SJCRH30 (cell line): ENCODE results near the gene MAP4. TPM values are rescaled to one million over a fixed set of nuclear protein-coding genes. Genes with fewer than 3 reads are reported as not detected.

Experiments used
- DNase-seq, 2 experiments: peaks; one replicate each; pipeline ENCODE4 v3.0.0-alpha.2; 2015 to 2020
- H3K27ac ChIP-seq: fragments of 250-450 bp; sonication (Bioruptor Pico); 2 replicates; pipeline ENCODE4 v1.5.1; 2020; ENCODE audit warnings: mild to moderate bottlenecking, moderate library complexity
- H3K27me3 ChIP-seq: fragments of 250-450 bp; sonication (Bioruptor Pico); 2 replicates; pipeline ENCODE4 v1.5.1; 2020; ENCODE audit warnings: mild to moderate bottlenecking, moderate library complexity
- H3K36me3 ChIP-seq: fragments of 250-450 bp; sonication (Bioruptor Pico); 2 replicates; pipeline ENCODE4 v1.5.1; 2020; ENCODE audit warnings: mild to moderate bottlenecking, moderate library complexity
- H3K4me1 ChIP-seq: fragments of 250-450 bp; sonication (Bioruptor Pico); 2 replicates; pipeline ENCODE4 v1.5.1; 2020; ENCODE audit warnings: mild to moderate bottlenecking, moderate library complexity
- H3K4me3 ChIP-seq: fragments of 250-450 bp; sonication (Bioruptor Pico); 2 replicates; pipeline ENCODE4 v1.5.1; 2020; ENCODE audit warnings: mild to moderate bottlenecking, moderate library complexity
- H3K9me3 ChIP-seq: fragments of 250-450 bp; sonication (Bioruptor Pico); replicated peaks from 2 replicates; pipeline ENCODE4 v1.5.1; 2020; ENCODE audit warnings: mild to moderate bottlenecking, moderate library complexity
- total RNA-seq: library from RNA; depleted of rRNA; stranded (reverse); fragments of >200 nt; shearing (Covaris generic); gene quantifications from 2 replicates; pipeline ENCODE4 v1.2.3, GENCODE V29; 2014

Gene MAP4
- total RNA-seq, 1 experiment from 2014 or later, result 65.4 TPM

DNA sequence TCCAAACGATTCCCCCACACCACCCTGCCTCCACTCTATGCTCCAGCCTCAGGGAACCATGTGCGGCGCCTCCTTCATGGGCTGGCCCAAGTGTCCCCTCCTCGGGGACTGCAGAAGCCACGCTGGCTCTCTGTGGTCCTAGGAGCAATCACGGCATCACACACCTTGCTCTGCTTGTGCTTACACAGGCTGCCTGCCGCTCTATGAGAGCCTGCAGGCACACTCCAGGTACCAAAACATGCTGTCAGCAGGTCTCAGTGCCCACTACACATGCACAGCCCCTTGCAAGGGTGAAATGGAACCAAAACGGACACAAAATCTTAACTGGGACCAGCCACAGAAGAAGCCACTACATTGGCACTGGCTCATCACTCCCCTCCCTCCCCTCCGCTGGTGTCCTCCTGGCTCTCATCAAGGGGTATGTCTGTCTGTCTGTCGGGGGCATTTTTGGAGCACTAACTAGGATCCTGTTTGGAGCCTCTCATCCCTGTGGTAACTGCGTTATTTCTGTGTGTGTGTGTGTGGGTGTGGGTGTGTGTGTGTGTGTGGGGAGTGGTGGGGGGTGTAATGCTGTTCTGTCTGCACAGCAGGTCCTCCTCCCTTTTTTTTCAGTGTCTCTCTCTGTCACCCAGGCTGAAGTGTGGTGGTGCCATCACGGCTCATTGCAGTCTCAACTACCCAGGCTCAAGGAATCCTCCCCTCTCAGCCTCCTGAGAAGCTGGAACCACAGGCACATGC lies 152.7 kb downstream of the MAP4 start:
- DNase-seq, result no peak
- H3K4me3 ChIP-seq, result no peak overlapping the region
- no peaks in the 10 kb centered on the region for H3K9me3 ChIP-seq
- no peaks in the 10 kb centered on the region for H3K27me3 ChIP-seq
- H3K4me1 ChIP-seq, result no peaks in the 10 kb centered on the region
- H3K36me3 ChIP-seq, result peaks cover 15% of the 10 kb centered on the region
- no peak overlapping the region for H3K27ac ChIP-seq

DNA sequence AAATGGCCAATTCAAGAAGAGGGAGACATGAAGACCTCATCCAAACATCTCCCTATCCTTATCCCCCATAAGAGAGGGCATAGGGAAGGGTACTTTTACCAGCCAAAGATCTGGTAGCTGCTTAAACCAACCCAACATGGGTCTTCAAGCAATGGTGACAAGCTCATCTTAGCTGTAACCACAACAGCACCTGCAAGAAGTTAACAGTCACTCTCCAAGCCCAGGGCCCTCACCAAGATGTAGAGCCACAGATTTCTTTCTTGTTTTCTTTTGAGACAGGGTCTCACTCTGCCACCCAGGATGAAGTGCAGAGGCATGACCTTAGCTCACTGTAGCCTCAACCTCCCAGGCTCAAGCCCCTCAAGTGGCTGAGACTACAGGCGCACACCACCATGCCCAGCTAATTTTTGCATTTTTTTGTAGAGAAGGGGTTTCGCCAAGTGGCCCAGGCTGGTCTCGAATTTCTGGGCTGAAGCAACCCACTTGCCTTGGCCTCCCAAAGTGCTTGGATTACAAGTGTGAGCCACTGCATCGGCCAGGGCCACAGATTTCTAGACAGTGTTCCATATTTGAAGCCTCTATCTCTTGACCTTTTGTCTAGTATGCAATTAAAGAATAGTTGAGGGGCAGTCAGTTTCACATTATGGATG lies 156.1 kb downstream of the MAP4 start:
- no peak for DNase-seq
- Histone ChIP-seq H3K9me3 (no peaks in the 10 kb centered on the region), H3K36me3 (peaks cover 11% of the 10 kb centered on the region), H3K27me3 (no peaks in the 10 kb centered on the region), H3K4me1 (peaks cover 10% of the 10 kb centered on the region), H3K4me3 (no peak overlapping the region), H3K27ac (no peak overlapping the region)

DNA sequence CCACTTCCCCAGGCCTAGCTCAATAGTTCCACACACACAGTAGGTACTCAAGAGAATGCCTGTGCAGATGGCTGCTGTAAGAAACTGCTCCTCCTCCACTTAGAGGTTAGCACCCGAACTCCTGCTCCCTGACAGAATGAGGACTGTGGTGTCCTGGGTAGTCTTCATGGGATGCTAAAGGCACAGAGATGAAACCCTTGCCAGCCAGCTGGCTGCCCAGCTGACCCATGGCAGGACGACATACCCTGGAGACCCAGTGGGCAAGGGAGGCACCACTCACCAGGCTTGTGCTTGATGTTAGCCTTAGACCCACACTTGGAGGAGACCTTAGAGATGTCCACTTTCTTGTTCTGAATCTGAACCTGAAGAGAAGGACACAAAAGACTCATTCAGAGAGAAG lies 159.1 kb downstream of the MAP4 start:
- no peak for DNase-seq
- Histone ChIP-seq H3K27me3 (no peaks in the 10 kb centered on the region), H3K4me1 (peaks cover 10% of the 10 kb centered on the region), H3K36me3 (peaks cover 12% of the 10 kb centered on the region), H3K27ac (no peak overlapping the region), H3K4me3 (no peak overlapping the region), H3K9me3 (no peaks in the 10 kb centered on the region)

DNA sequence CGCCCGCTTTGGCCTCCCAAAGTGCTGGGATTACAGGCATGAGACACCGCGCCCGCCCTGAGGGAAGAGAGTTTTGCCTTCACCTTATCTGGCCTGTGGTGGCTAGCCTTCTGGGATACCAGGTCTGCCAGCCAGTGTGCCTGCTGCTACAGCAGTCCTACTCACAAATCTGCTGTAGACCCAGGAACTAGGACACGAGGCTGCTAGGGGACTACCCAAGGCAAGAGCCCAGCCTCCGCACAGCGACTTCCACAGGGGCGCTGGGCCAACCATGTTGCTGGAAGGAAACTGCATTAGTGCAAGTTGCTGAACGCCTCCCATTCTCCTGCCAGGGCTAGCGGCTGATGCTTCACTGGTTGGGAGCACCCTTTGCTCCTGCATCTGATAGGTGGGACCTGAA lies 159.5 kb downstream of the MAP4 start:
- H3K27me3 ChIP-seq, result no peaks in the 10 kb centered on the region
- no peak for DNase-seq
- peaks cover 16% of the 10 kb centered on the region for H3K36me3 ChIP-seq
- no peak overlapping the region for H3K27ac ChIP-seq
- no peak overlapping the region for H3K4me3 ChIP-seq
- H3K4me1 ChIP-seq, result peaks cover 10% of the 10 kb centered on the region
- H3K9me3 ChIP-seq, result no peaks in the 10 kb centered on the region

DNA sequence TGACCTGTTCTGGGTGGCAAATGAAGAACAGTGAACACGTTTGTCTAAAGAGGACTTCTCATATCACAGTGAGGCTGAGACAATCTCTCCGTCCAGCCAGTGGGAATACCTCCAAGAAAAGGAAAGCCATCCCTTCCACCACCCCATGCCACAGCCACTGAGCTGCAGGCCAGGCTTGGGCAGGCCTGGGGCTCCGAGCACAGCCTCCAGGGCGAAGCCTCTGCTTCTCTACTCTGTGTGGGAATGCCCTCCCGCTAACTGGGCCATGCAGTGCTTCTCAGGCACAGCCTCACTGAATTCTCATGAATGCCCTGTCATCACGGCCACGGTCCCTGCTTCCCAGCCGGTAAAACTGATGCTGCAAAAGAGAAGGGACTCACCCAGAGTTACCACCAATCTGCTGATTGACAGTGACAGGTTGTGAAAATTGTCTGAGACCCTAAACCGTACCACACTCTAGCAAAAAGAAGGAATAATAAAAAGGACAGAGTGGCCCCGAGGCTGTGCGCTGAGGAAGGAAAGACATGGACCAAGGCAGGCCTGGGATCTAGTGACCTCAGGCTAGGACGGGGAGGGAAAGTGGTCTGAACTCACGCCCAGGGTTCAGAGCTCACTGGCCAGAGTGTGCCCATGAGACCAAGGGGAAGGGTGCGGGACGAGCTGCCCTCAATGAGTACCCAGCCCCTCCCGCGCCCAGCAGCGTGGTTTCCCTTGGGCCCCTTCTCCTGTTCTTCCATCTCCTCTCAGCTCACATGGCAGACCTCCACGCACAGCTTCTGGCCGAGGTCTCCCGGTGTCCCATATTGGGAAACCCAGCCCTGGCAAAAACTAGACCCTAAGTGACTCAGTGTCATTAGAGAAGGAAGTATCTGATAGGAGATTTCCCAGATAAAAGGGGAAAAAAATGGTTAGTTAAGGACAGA lies 160.5 kb downstream of the MAP4 start:
- H3K27me3 ChIP-seq, result no peaks in the 10 kb centered on the region
- peaks cover 25% of the 10 kb centered on the region for H3K36me3 ChIP-seq
- DNase-seq, result peak; percentile 70 to 88

DNA sequence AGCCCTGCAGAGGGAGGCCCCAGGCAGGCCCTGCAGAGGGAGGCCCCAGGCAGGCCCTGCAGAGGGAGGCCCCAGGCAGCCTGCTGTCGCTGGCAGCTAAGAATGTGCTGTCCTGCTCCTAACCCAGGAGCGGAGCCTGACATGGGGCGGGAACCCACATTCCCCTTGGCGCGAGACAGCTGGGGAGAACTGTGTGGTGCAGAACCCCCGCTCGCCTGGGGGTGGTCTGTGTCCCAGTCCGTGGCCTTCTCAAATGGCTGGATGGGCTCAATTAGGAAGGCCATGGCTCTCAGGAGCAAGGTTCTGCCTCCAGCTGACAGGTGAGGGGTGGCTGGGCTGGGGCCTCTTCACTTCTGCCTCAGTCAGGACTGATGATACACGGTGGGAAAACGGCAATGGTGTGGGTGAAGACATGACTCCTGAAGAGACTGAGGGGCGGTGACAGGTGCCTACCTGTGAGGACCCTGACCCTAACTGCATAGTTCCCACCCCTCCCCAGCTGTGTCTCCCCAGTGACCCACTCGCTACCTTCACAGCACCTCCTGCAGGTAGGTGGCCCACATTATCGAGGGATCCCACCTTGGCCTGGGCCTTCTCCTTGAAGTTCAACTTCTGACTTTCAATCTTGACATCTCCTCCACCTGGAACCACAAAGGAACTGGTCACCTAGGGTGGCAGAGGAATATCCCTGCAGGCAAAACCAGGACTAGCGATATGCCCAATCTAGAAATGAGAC lies 161.3 kb downstream of the MAP4 start:
- no peak for DNase-seq
- Histone ChIP-seq H3K4me3 (no peak overlapping the region), H3K36me3 (peaks cover 20% of the 10 kb centered on the region)

More for the DNA sequence above, 160.5 kb downstream of the MAP4 start:
- Histone ChIP-seq H3K27ac (peak overlapping the region; percentile 32), H3K4me1 (peaks cover 10% of the 10 kb centered on the region), H3K9me3 (no peaks in the 10 kb centered on the region), H3K4me3 (no peak overlapping the region)

DNA sequence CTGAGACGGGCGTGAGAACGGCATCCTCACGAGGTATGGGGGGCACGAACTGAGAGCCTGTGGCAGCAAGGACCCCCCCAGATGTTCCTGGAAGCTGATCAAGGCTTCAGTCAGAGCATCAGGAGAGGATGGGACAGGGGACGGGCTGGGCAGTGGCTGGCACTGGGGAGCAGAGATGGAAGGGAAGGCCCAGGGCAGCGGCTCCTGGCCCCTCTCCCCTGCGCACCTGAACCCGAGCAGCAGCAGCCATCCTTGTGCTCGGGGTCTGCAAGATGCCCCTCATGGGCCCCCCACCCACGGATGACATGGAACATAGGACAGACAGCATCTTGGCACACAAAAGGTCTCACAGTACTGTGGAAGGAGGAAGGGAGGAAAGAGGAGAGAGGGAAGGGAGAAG lies 161.9 kb downstream of the MAP4 start:
- Histone ChIP-seq H3K4me3 (no peak overlapping the region), H3K4me1 (peaks cover 10% of the 10 kb centered on the region), H3K27ac (no peak overlapping the region), H3K36me3 (peaks cover 26% of the 10 kb centered on the region), H3K9me3 (no peaks in the 10 kb centered on the region), H3K27me3 (no peaks in the 10 kb centered on the region)
- DNase-seq, result no peak

More for the DNA sequence above, 161.3 kb downstream of the MAP4 start:
- Histone ChIP-seq H3K27ac (no peak overlapping the region), H3K9me3 (no peaks in the 10 kb centered on the region), H3K27me3 (no peaks in the 10 kb centered on the region), H3K4me1 (peaks cover 10% of the 10 kb centered on the region)

DNA sequence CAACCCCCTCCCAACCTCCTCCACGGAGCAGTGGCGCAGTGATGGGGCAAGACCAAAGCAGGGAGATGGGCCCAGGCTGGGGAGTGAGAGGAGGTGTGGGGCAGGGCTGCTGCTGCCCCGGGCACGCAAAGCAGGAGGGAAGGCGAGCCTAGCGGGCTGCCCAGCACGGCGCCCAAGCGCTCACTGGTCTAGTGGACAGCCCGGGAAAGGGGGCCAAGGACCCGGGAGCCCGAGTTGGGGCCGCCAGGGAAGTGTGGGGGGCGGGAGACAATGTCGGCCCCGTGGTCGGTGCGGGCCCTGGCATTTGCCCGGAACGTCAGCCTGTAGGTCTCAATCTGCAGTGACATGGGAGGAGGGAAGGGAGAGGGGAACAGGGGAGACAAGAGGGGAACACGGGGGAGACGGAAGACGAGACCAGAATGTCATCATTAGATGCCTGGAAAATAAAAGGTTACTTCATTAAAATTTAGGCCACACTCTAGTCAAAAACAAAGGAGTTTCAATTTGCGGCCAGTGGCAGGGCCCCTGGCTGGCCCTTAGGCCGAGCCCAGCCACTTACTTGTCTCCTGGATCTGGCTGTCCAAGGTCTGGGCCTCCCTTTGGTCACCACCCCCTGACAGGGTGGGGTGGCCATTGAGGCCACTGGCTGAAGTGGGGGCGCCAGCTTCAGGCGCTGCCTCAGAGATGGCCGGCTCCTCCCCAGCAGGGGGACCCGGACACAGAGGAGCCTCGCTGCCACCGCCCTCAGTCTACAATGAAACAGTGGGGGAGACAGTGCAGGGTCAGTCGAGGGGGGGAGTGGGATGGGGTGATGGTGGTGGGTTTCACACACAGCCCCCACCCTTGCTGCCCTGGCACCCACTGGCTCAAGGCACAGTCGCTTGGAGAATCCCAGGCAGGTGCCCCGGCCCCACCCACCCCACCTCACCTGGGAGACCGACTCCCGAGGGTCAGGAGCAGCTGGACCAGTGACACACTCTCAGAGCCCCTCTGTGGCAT lies 163.3 kb downstream of the MAP4 start:
- Histone ChIP-seq H3K27ac (no peak overlapping the region), H3K36me3 (peaks cover 40% of the 10 kb centered on the region)

DNA sequence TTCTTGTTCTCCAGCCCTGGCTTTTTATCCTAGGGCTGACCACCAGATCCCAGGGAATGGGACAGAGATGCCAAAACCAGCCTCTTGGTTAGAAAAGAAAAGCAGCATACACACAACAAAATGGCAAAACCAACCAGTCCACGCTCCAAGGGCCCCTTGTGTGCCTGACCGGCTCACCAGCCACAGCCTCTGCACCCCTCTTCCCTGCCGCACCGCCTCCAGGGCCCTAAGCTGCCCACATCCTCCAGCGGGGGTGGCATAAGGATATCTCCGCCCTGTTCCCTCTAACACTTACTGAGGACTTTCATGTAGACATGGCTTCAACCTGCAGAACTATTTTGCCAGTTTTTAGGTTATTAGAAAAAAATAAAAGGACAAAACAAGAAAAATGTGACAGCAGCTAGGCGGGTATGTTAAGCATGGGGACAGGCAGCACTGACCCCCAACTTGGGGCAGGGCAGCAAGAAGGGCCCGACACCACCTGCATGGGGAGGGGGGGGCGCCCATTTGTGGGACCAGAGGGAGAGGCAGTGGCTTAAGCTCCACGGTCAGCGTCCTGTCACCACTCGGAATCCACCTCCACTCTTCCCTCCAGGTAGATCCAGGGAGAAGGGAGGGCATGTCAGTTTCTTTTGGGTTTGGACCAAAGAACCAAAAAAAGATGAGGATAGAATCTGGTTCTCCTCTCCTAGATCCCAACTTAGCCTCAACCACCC lies 164.2 kb downstream of the MAP4 start:
- H3K4me3 ChIP-seq, result no peak overlapping the region
- H3K27ac ChIP-seq, result no peak overlapping the region
- no peaks in the 10 kb centered on the region for H3K27me3 ChIP-seq
- peaks cover 10% of the 10 kb centered on the region for H3K4me1 ChIP-seq
- H3K9me3 ChIP-seq, result no peaks in the 10 kb centered on the region
- peaks cover 44% of the 10 kb centered on the region for H3K36me3 ChIP-seq
- DNase-seq, result no peak

More for the DNA sequence above, 163.3 kb downstream of the MAP4 start:
- Histone ChIP-seq H3K9me3 (no peaks in the 10 kb centered on the region), H3K4me1 (peaks cover 10% of the 10 kb centered on the region), H3K27me3 (no peaks in the 10 kb centered on the region), H3K4me3 (no peak overlapping the region)
- no peak for DNase-seq

DNA sequence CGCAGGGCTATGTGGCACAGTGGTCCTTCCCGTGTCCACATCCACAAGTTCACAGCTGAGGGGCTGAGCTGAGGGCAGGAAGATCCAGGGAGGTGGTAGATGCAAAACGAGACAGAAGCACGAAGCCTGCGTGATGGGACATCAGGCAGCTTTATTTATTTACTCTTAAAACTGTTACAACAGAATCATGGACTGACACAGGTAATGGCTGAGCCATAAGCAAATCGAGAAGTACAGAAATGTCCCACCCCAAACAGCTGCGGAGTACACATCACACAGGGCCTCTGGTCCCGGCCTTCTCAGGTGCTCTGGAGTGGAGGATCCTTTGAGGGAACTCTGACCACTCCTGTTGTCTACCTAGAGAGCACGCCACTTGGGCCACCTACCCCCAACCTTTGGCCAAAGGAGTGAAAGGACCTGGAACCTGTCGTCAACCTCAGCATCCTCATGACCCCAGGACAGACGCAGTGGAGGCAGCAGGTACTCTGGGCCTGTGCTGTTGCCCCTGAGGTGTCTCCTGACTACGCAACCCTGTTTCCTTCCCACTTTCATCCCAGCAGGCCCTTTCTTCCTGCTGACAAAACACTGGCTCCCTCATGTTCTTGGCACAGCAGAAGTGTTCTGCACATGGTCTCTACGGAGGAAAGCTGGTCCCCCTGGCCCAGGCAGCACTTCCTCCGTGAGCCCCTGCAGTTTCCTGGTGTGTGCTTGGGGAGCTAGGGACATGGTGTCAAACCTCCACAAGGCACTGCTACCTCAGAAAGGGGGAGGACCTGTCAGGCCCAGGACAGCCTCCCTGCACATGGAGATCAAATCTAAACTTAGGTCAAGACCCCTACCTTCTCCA lies 165.4 kb downstream of the MAP4 start:
- no peak overlapping the region for H3K4me3 ChIP-seq
- H3K9me3 ChIP-seq, result no peaks in the 10 kb centered on the region
- H3K36me3 ChIP-seq, result peaks cover 55% of the 10 kb centered on the region

DNA sequence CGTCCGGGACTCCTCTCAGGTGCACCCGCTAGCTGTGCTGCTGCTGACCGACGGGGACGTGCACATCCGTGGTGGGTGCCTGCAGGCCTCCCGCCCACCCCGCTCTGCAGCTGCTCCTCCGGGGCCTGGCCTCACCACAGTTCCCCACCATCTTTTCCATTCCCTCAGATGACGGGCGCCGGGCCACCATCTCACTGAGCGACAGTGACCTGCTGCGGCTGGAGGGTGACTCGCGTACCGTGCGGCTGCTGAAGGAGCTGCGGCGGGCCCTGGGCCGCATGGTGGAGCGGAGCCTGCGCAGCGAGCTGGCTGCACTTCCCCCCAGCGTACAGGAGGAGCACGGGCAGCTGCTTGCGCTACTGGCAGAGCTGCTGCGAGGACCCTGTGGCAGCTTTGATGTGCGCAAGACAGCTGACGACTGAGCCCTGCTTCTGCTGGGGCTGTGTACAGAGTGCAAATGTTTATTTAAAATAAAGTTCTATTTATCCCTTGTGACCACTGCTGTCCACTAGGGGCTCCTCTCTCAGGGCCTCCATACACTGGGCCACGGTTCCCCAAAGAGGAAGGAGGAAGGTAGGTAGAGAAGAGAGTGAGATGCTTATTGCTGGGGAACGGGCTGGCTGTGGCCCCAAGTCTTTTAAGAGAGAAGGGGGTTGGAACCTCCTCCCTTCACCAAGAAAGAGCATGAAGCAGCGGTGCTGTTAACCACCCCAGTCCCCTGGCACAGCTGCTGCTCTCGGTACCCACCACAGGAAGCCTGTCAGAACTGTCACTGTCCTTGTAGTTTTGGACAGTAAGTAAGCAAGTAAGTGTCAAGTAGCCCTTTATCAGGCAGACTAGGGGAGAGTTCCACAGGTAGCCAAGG lies 166.3 kb downstream of the MAP4 start:
- Histone ChIP-seq H3K36me3 (peaks cover 64% of the 10 kb centered on the region), H3K27me3 (no peaks in the 10 kb centered on the region), H3K9me3 (no peaks in the 10 kb centered on the region), H3K4me3 (no peak overlapping the region), H3K27ac (no peak overlapping the region), H3K4me1 (no peaks in the 10 kb centered on the region)
- peak in 1 of 2 experiments; percentile 31 for DNase-seq

More for the DNA sequence above, 165.4 kb downstream of the MAP4 start:
- Histone ChIP-seq H3K4me1 (peaks cover 4% of the 10 kb centered on the region), H3K27ac (no peak overlapping the region), H3K27me3 (no peaks in the 10 kb centered on the region)
- no peak for DNase-seq
